ENCODE data around the gene PDE6G.

GRCh38 chr17:81688616-81689015, 32.3 kb upstream of the PDE6G start:
- TF ChIP-seq SIN3A (IDR thresholded peaks at IDR 0.05; ENCODE audit: borderline replicate concordance, insufficient read depth, low read length) (no peak), REST (IDR thresholded peaks at IDR 0.05; ENCODE audit: insufficient read depth in 1 of 2, low read depth in 2 of 2, low read length in 2 of 2) (no peak), POLR2AphosphoS5 (IDR thresholded peaks at IDR 0.05; ENCODE audit: low read depth, low read length) (no peak)

All from PFSK-1 (cell line).